DMS153 (cell line): ENCODE data around the gene PSMA3.

Source experiments
- DNase-seq: peaks from one replicate; lab custom pipeline; 2025; lab: John Stamatoyannopoulos, UW

PSMA3 gene

DNA sequence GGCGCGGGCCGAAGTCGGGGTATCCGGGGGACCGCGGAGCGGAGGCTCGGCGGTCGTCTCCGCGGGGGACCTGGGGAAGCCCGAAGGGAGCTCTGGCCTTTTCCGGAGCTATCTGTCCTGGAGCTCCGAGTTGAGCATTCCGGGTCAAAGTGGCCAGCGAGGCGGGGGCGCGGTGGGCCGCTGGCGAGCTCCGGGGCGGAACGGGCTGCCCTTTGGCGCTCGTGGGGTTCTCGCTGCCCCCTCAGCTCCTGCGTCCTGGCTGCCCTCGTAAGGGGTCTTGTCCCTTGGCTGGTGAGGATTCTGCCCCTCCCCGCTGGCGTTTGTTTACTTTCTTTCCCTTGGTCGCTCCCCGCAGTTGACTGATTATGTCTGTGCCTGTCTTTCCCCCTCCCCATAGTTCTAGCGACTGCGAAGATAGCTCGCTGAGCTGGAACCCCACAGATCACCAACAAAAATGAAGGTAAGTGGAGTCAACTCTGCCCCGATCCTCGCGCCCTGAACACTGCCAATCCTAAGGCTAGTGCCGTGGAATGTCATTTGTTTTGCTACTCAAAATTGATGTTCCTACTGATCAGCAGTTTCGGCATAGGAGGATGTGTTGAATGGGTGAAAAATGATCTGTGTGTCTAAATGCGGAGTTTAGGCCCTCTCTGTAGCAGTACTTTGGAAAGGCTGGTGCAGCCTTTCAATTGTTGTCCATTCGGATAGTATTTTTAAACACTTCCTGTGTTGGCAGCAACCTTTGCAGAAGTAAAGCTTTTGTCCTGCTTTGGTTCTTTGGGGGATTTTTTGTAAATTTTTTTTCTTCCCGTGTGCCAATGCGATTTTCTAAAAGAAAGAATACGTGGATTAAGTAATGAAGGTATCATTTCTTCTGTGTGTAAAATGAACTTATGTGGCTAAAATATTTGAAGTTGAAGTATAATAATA is 55.0 kb downstream of the PSMA3 start:
- DNase-seq, result peak; percentile 7

DNA sequence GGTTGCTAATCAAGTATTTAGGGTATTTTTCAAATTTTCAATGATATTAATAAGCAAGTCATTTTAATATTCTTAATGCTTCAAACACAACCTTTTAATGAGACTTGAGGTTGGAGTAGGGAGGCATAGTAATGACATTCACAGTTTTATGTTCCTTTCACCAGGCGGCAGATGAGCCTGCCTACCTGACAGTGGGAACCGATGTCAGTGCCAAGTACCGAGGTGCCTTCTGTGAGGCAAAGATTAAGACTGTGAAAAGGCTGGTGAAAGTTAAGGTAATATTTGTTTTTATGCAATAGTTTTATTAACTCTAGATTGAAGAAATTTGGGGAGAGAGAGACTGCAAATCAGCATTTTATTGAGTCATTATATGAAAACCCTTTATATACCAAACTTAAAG is 56.8 kb downstream of the PSMA3 start:
- no peak for DNase-seq

GRCh38 chr14:58305730-58306129 is 61.1 kb downstream of the PSMA3 start:
- DNase-seq, result no peak

GRCh38 chr14:58307597-58308316 is 63.1 kb downstream of the PSMA3 start:
- DNase-seq, result no peak

- no peak for DNase-seq
These were observed 64.4 kb downstream of the PSMA3 start for GRCh38 chr14:58309086-58309485.

- DNase-seq, result no peak
These were observed 69.1 kb downstream of the PSMA3 start for GRCh38 chr14:58313699-58314098.

GRCh38 chr14:58315606-58316005 is 71.0 kb downstream of the PSMA3 start:
- DNase-seq, result no peak
